Peyer's patch (tissue), 4 donors: ENCODE data around the gene TP73. TPM values are rescaled to one million over a fixed set of nuclear protein-coding genes. Genes with fewer than 3 reads are reported as not detected.

Experiments used
- DNase-seq, 3 donors: peaks; one replicate each; pipeline ENCODE4 v3.0.0-alpha.2; 2017 to 2019
- H3K27ac ChIP-seq, 4 donors: fragments of 200-600 bp; sonication (generic); one replicate each; pipeline ENCODE4 v1.5.1; 2016 to 2019
- H3K27me3 ChIP-seq, 2 donors: fragments of 200-600 bp; sonication (generic); one replicate each; pipeline ENCODE4 v1.5.1; 2019
- H3K36me3 ChIP-seq, 3 donors: fragments of 200-600 bp; sonication (generic); one replicate each; pipeline ENCODE4 v1.5.1; 2016 to 2019
- H3K4me1 ChIP-seq, 4 donors: fragments of 200-600 bp; sonication (generic); one replicate each; pipeline ENCODE4 v1.5.1; 2016 to 2019
- H3K4me3 ChIP-seq, 4 donors: fragments of 200-600 bp; sonication (generic); 1 replicate in 3 of 4; 2 replicates in 1 of 4; pipeline ENCODE4 v1.5.1; 2016 to 2019; ENCODE audit warnings: mild to moderate bottlenecking in 1 of 4
- H3K9me3 ChIP-seq, 4 donors: fragments of 200-600 bp; sonication (generic); one replicate each; pipeline ENCODE4 v1.5.1; 2016 to 2019; ENCODE audit warnings: mild to moderate bottlenecking in 1 of 4
- CTCF ChIP-seq, 6 experiments: fragments of 450-650 bp in 4 of 6; fragments of 200-600 bp in 2 of 6; sonication (generic) in 1 of 6; IDR thresholded peaks; one replicate each; pipeline ENCODE4 v1.5.1; 2017 to 2019; ENCODE audit warnings: antibody characterized with exemption in 6 of 6, mild to moderate bottlenecking in 3 of 6, moderate library complexity in 1 of 6
- POLR2A ChIP-seq, 2 donors: fragments of 450-650 bp; IDR thresholded peaks; one replicate each; pipeline ENCODE4 v1.5.1; 2017; ENCODE audit warnings: antibody characterized with exemption in 2 of 2, mild to moderate bottlenecking in 2 of 2, moderate library complexity in 2 of 2
- total RNA-seq, 4 donors: library from RNA; depleted of rRNA; stranded (reverse); fragments of >200 nt; gene quantifications; one replicate each; pipeline ENCODE4 v1.1.0, GENCODE V29; 2016

TP73 gene
- total RNA-seq, 4 donors from 2014 or later: 0.38 TPM; not detected in 3

DNA sequence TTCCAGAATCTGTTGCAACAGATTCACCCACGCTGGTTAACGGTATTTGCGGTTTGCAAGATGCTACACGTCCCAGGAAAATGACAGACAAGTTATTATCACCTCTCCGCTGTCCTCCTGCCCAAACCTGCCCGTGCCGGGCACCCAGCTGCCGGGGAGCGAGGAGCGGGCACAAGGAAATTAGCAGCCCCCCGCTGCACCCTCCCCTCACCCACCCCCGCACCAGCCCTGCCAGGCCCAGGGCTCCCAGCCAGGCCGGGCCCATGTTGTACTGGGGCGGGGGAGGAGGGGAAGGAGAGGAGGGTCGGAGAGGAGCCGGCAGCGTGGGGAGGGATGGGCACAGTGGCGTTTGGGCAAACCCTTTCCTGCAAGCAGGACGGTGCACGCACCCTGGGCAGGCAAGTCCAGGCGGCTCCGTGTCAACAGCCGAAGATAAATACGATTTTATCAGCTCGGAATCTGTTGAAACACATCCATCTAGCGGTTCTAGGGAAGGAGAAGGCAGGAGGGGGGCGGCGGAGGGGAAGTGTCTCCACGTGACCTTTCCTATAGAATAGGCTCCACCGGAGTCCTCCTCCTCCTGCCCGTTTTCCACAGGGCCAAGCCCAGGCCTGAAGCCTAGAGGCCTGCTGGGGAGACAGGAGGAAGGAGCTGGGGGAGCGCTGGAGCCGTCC is 64.9 kb downstream of the TP73 start:
- H3K4me3 ChIP-seq: no peak overlapping the region
- H3K4me1 ChIP-seq: no peaks in the 10 kb centered on the region
- no peak overlapping the region for H3K27ac ChIP-seq
- no peaks in the 10 kb centered on the region for H3K36me3 ChIP-seq
- H3K27me3 ChIP-seq: no peaks in the 10 kb centered on the region
- H3K9me3 ChIP-seq: no peaks in the 10 kb centered on the region
- no peak for DNase-seq
- TF ChIP-seq POLR2A (IDR thresholded peaks at IDR 0.05) (no peak), CTCF (IDR thresholded peaks at IDR 0.05) (no peak)

DNA sequence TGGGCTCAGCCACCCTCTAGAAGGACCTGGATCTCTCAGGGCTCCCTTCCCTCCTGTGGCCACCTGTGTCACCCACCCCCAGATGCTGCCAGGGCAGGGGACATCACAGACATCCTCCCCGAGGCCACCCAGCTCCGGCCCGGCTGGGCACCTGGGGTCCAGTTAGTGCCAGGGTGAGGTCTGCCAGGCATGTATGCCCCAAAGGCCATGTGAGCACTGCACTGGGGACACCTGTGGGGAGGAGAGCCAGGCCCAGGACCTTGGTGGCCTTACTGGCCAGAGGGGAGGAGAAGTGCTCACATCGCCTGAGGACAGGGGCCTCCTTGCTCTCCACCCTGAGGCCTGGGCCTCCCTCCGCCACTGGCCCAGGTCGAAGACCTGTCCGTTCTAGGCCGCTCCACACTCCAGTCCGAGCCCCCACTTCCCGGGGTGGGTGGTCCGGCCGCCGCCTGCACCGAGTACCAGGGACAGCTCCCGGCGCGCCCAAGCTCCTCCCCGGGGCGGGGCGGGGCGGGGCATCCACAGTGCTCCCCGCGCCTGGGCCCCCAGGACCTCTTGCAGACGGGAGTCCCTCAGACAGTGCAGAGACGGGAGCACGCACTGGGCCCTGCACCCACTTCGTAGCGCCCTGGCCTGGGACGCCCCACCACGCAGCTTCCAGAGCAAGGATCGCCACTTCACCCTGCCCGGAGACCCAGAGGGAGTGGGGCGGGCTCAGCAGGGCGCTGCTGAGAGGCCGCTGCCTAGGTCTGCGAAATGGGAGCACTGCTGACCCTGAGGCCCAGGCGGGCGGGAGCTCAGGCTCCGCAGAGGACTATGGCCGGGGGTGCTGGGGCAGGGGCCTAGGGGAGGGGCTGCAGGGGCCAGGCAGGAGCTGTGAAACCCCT is 65.6 kb downstream of the TP73 start:
- TF ChIP-seq POLR2A (IDR thresholded peaks at IDR 0.05): no peak
- TF ChIP-seq CTCF (IDR thresholded peaks at IDR 0.05): no peak
- Histone ChIP-seq H3K9me3 (no peaks in the 10 kb centered on the region), H3K4me1 (no peaks in the 10 kb centered on the region), H3K36me3 (no peaks in the 10 kb centered on the region), H3K27ac (no peak overlapping the region), H3K27me3 (no peaks in the 10 kb centered on the region), H3K4me3 (no peak overlapping the region)
- no peak for DNase-seq

- TF ChIP-seq CTCF (IDR thresholded peaks at IDR 0.05) (no peak), POLR2A (IDR thresholded peaks at IDR 0.05) (no peak)
- H3K4me1 ChIP-seq: no peaks in the 10 kb centered on the region
- no peaks in the 10 kb centered on the region for H3K27me3 ChIP-seq
- H3K4me3 ChIP-seq: no peak overlapping the region
- no peak overlapping the region for H3K27ac ChIP-seq
- no peaks in the 10 kb centered on the region for H3K36me3 ChIP-seq
- no peaks in the 10 kb centered on the region for H3K9me3 ChIP-seq
- no peak for DNase-seq
Observed at GRCh38 chr1:3718764-3719163, 66.4 kb downstream of the TP73 start.

DNA sequence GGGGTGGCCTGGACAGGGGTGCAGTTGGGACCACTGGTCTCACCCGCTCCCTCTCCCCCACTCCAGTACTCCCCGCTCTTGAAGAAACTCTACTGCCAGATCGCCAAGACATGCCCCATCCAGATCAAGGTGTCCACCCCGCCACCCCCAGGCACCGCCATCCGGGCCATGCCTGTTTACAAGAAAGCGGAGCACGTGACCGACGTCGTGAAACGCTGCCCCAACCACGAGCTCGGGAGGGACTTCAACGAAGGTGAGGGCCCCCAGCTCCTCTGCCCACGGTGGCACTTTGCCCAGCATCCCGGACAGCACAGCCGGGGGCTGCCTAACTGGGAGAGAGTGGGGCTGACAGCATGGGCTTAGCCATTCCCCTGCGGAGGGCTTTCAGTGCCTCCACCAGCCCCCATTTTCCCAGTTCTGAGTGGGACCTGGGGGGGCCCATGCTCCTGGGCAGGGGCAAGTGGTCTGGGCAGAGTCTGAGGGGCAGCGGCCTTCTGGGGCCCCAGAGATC is 69.7 kb downstream of the TP73 start:
- Histone ChIP-seq H3K36me3 (no peaks in the 10 kb centered on the region), H3K9me3 (no peaks in the 10 kb centered on the region), H3K27ac (no peak overlapping the region), H3K4me1 (no peaks in the 10 kb centered on the region), H3K27me3 (no peaks in the 10 kb centered on the region), H3K4me3 (no peak overlapping the region)
- no peak for TF ChIP-seq CTCF (IDR thresholded peaks at IDR 0.05)
- no peak for TF ChIP-seq POLR2A (IDR thresholded peaks at IDR 0.05)
- no peak for DNase-seq

- TF ChIP-seq CTCF (IDR thresholded peaks at IDR 0.05): no peak
- no peak for TF ChIP-seq POLR2A (IDR thresholded peaks at IDR 0.05)
- Histone ChIP-seq H3K27ac (no peak overlapping the region), H3K4me1 (no peaks in the 10 kb centered on the region), H3K27me3 (no peaks in the 10 kb centered on the region), H3K4me3 (no peak overlapping the region), H3K9me3 (no peaks in the 10 kb centered on the region), H3K36me3 (no peaks in the 10 kb centered on the region)
- DNase-seq: no peak
Observed at GRCh38 chr1:3722846-3723245, 70.5 kb downstream of the TP73 start.
